Duodenal mucosa (tissue), 2 donors: Measurements from ENCODE around the gene PYDC2.

Experiments
- H3K27ac ChIP-seq: one replicate; pipeline ENCODE4 v1.7.0; 2013; ENCODE audit warnings: low read depth, low read length
- H3K27me3 ChIP-seq, 2 donors: one replicate each; pipeline ENCODE4 v1.7.0; 2013; ENCODE audit warnings: low read length in 2 of 2, control low read depth in 1 of 2; ENCODE audit not compliant: insufficient read depth in 2 of 2, control insufficient read depth in 1 of 2
- H3K36me3 ChIP-seq, 2 donors: one replicate each; pipeline ENCODE4 v1.7.0; 2013; ENCODE audit warnings: low read length in 2 of 2, control low read depth in 1 of 2; ENCODE audit not compliant: insufficient read depth in 2 of 2, control insufficient read depth in 1 of 2
- H3K4me1 ChIP-seq, 2 donors: one replicate each; pipeline ENCODE4 v1.7.0; 2013; ENCODE audit warnings: low read length in 2 of 2, control low read depth in 1 of 2; ENCODE audit not compliant: insufficient read depth in 2 of 2, control insufficient read depth in 1 of 2
- H3K4me3 ChIP-seq, 2 donors: one replicate each; pipeline ENCODE4 v1.7.0; 2013; ENCODE audit warnings: low read length in 2 of 2, low read depth in 1 of 2
- H3K9ac ChIP-seq, 2 donors: one replicate each; pipeline ENCODE4 v1.7.0; 2013; ENCODE audit warnings: low read length in 2 of 2, low read depth in 1 of 2
- H3K9me3 ChIP-seq, 2 donors: one replicate each; pipeline ENCODE4 v1.7.0; 2013; ENCODE audit warnings: low read length in 2 of 2, control low read depth in 1 of 2; ENCODE audit not compliant: control insufficient read depth in 1 of 2

PYDC2 gene

GRCh38 chr3:191461113-191461595 lies at the start of gene PYDC2:
Gene PYDC2, plus strand, starts transcription at chr3:191461163. Its CDS starts 0 bp downstream, at chr3:191461163.
- no peaks in the 10 kb centered on the region for H3K36me3 ChIP-seq
- no peak within 1 kb of the TSS for H3K4me3 ChIP-seq
- peaks cover 0 to 6% of the 10 kb centered on the region in 2 donors for H3K4me1 ChIP-seq
- no peak within 1 kb of the TSS for H3K9ac ChIP-seq
- no peak within 1 kb of the TSS for H3K27ac ChIP-seq
- H3K9me3 ChIP-seq, result no peaks in the 10 kb centered on the region
- H3K27me3 ChIP-seq, result no peaks in the 10 kb centered on the region

- H3K9me3 ChIP-seq, result peaks cover 0 to 5% of the 10 kb centered on the region in 2 donors
- no peak overlapping the region for H3K9ac ChIP-seq
- H3K4me3 ChIP-seq, result no peak overlapping the region
- no peak overlapping the region for H3K27ac ChIP-seq
- H3K36me3 ChIP-seq, result no peaks in the 10 kb centered on the region
- no peaks in the 10 kb centered on the region for H3K4me1 ChIP-seq
- no peaks in the 10 kb centered on the region for H3K27me3 ChIP-seq
These were observed 48.2 kb upstream of the PYDC2 start for GRCh38 chr3:191412759-191413158.

GRCh38 chr3:191414286-191414685 lies 46.7 kb upstream of the PYDC2 start:
- H3K4me3 ChIP-seq, result no peak overlapping the region
- peaks cover 0 to 4% of the 10 kb centered on the region in 2 donors for H3K9me3 ChIP-seq
- H3K4me1 ChIP-seq, result no peaks in the 10 kb centered on the region
- H3K27ac ChIP-seq, result no peak overlapping the region
- H3K9ac ChIP-seq, result no peak overlapping the region
- no peaks in the 10 kb centered on the region for H3K36me3 ChIP-seq
- no peaks in the 10 kb centered on the region for H3K27me3 ChIP-seq

GRCh38 chr3:191414732-191415131 lies 46.2 kb upstream of the PYDC2 start:
- Histone ChIP-seq H3K4me3 (no peak overlapping the region), H3K9ac (no peak overlapping the region), H3K4me1 (no peaks in the 10 kb centered on the region), H3K36me3 (no peaks in the 10 kb centered on the region), H3K9me3 (no peaks in the 10 kb centered on the region), H3K27me3 (no peaks in the 10 kb centered on the region), H3K27ac (no peak overlapping the region)

- no peaks in the 10 kb centered on the region for H3K4me1 ChIP-seq
- H3K9ac ChIP-seq, result no peak overlapping the region
- H3K27ac ChIP-seq, result no peak overlapping the region
- H3K4me3 ChIP-seq, result no peak overlapping the region
- H3K9me3 ChIP-seq, result no peaks in the 10 kb centered on the region
- no peaks in the 10 kb centered on the region for H3K27me3 ChIP-seq
- no peaks in the 10 kb centered on the region for H3K36me3 ChIP-seq
These were observed 45.4 kb upstream of the PYDC2 start for GRCh38 chr3:191415566-191415965.

- Histone ChIP-seq H3K9me3 (no peaks in the 10 kb centered on the region), H3K4me3 (no peak overlapping the region), H3K9ac (no peak overlapping the region), H3K27me3 (no peaks in the 10 kb centered on the region), H3K4me1 (no peaks in the 10 kb centered on the region), H3K36me3 (no peaks in the 10 kb centered on the region), H3K27ac (no peak overlapping the region)
These were observed 43.6 kb upstream of the PYDC2 start for GRCh38 chr3:191417457-191417729.

- Histone ChIP-seq H3K27me3 (no peaks in the 10 kb centered on the region), H3K9ac (no peak overlapping the region), H3K4me1 (no peaks in the 10 kb centered on the region), H3K9me3 (no peaks in the 10 kb centered on the region), H3K27ac (no peak overlapping the region), H3K4me3 (no peak overlapping the region), H3K36me3 (no peaks in the 10 kb centered on the region)
These were observed 40.2 kb upstream of the PYDC2 start for GRCh38 chr3:191420771-191421170.

- H3K36me3 ChIP-seq, result no peaks in the 10 kb centered on the region
- H3K9me3 ChIP-seq, result no peaks in the 10 kb centered on the region
- H3K4me1 ChIP-seq, result no peaks in the 10 kb centered on the region
- H3K27ac ChIP-seq, result no peak overlapping the region
- no peaks in the 10 kb centered on the region for H3K27me3 ChIP-seq
- no peak overlapping the region for H3K4me3 ChIP-seq
- H3K9ac ChIP-seq, result no peak overlapping the region
These were observed 36.1 kb upstream of the PYDC2 start for GRCh38 chr3:191424881-191425280.

- Histone ChIP-seq H3K27me3 (no peaks in the 10 kb centered on the region), H3K4me3 (no peak overlapping the region)
These were observed 35.6 kb upstream of the PYDC2 start for GRCh38 chr3:191425322-191425734.

GRCh38 chr3:191426311-191426710 lies 34.7 kb upstream of the PYDC2 start:
- H3K4me1 ChIP-seq, result peaks cover 0 to 3% of the 10 kb centered on the region in 2 donors
- H3K27ac ChIP-seq, result no peak overlapping the region
- H3K4me3 ChIP-seq, result no peak overlapping the region
- H3K9me3 ChIP-seq, result no peaks in the 10 kb centered on the region
- no peaks in the 10 kb centered on the region for H3K27me3 ChIP-seq
- no peaks in the 10 kb centered on the region for H3K36me3 ChIP-seq
- no peak overlapping the region for H3K9ac ChIP-seq

More at GRCh38 chr3:191425322-191425734, 35.6 kb upstream of the PYDC2 start:
- no peaks in the 10 kb centered on the region for H3K9me3 ChIP-seq
- H3K36me3 ChIP-seq, result no peaks in the 10 kb centered on the region
- no peak overlapping the region for H3K9ac ChIP-seq
- no peak overlapping the region for H3K27ac ChIP-seq
- H3K4me1 ChIP-seq, result no peaks in the 10 kb centered on the region

- H3K9ac ChIP-seq, result no peak overlapping the region
- no peaks in the 10 kb centered on the region for H3K36me3 ChIP-seq
- no peak overlapping the region for H3K4me3 ChIP-seq
- no peak overlapping the region for H3K27ac ChIP-seq
- no peaks in the 10 kb centered on the region for H3K27me3 ChIP-seq
- peaks cover 0 to 5% of the 10 kb centered on the region in 2 donors for H3K4me1 ChIP-seq
- H3K9me3 ChIP-seq, result no peaks in the 10 kb centered on the region
These were observed 32.8 kb upstream of the PYDC2 start for GRCh38 chr3:191428177-191428576.
